Heart right ventricle (tissue), 16 donors: ENCODE results near the gene SLC22A13. TPM values are rescaled to one million over a fixed set of nuclear protein-coding genes. Genes with fewer than 3 reads are reported as not detected.
"Not testable (repeated sequence)": the region's sequence is repeated elsewhere in the genome, so short reads cannot be mapped to it uniquely, and the experiment has no call there.

Source experiments
- ATAC-seq, 8 donors: fragments of 200-7000 bp; cut with Tn5 transposase; one replicate each; pipeline ENCODE4 v1.9.1; 2020; ENCODE audit warnings: mild to moderate bottlenecking in 8 of 8, moderate library complexity in 8 of 8, moderate number of reproducible peaks in 1 of 8
- DNase-seq, 2 donors: peaks; one replicate each; pipeline ENCODE4 v3.0.0-alpha.2; 2020
- H3K27ac ChIP-seq, 10 donors: fragments of 200-600 bp; sonication (generic) in 2 of 10; one replicate each; pipeline versions ENCODE4 v1.5.0 to v1.8.0; 2020 to 2022; ENCODE audit warnings: mild to moderate bottlenecking in 3 of 10
- H3K27me3 ChIP-seq, 7 donors: fragments of 200-600 bp; one replicate each; pipeline ENCODE4 v1.8.0; 2021 to 2022; ENCODE audit warnings: mild to moderate bottlenecking in 2 of 7
- H3K36me3 ChIP-seq, 9 donors: fragments of 200-600 bp; sonication (generic) in 1 of 9; one replicate each; pipeline versions ENCODE4 v1.5.0 to v1.8.0; 2020 to 2022; ENCODE audit warnings: mild to moderate bottlenecking in 2 of 9
- H3K4me1 ChIP-seq, 9 donors: fragments of 200-600 bp; sonication (generic) in 1 of 9; one replicate each; pipeline versions ENCODE4 v1.5.0 to v1.8.0; 2020 to 2022; ENCODE audit warnings: mild to moderate bottlenecking in 4 of 9
- H3K4me3 ChIP-seq, 10 donors: fragments of 200-600 bp; sonication (generic) in 2 of 10; one replicate each; pipeline versions ENCODE4 v1.5.0 to v1.8.0; 2020 to 2022; ENCODE audit warnings: mild to moderate bottlenecking in 7 of 10, moderate library complexity in 2 of 10
- H3K9me3 ChIP-seq, 11 donors: fragments of 200-600 bp in 10 of 11; sonication (generic) in 2 of 11; one replicate each; pipeline versions ENCODE4 v1.5.0 to v1.8.0; 2013 to 2022; ENCODE audit warnings: mild to moderate bottlenecking in 2 of 11, control low read depth in 1 of 11, moderate library complexity in 1 of 11
- WGBS, 2 donors: extraction: QIAGEN DNeasy Blood & Tissue Kit; methylation state at CpG; one replicate each; pipeline ENCODE4 v1.1.7; 2013; ENCODE audit warnings: inconsistent platforms in 1 of 2; 5-methylcytosine and 5-hydroxymethylcytosine counted together
- intact Hi-C, 10 donors: fragments of 100-400 bp; cut with DNase I; formaldehyde crosslinking; loops; one replicate each; pipeline versions ENCODE4 v1.11.1 to v1.14.2; 2022
- polyA plus RNA-seq, 2 donors: library from polyadenylated mRNA; stranded (reverse); fragments of 200-250 nt; gene quantifications; one replicate each; pipeline ENCODE4 v1.2.3, GENCODE V29; 2013
- total RNA-seq, 10 donors: library from RNA; stranded (reverse); fragmentation: NEBNext Ultra II Directional in 3 of 10; extraction: Animal tissue kit (Norgen Biotek cat#: 25700) in 3 of 10; gene quantifications; one replicate each; pipeline versions ENCODE4 v1.2.1 to v1.2.4, GENCODE V29; 2021 to 2023
- TF ChIP-seq, protein P1 (sequence below), 9 donors: fragments of 200-600 bp; sonication (generic) in 2 of 9; IDR thresholded peaks; one replicate each; pipeline versions ENCODE4 v1.5.0 to v1.8.0; 2021 to 2022; ENCODE audit warnings: antibody characterized with exemption in 9 of 9, mild to moderate bottlenecking in 5 of 9, moderate library complexity in 1 of 9
- donor health status: Arrhythmogenic right ventricular cardiomyopathy.
- donor health status: ischemic (EF 13 %, LVEDD 7.1; RV severe dilation, severe dysfunction).
- donor health status: healthy with polysubstance abuse.
- donor health status: DM: no; HTN: yes; CAD: no.
- donor health status: DM: no; HTN: no; CAD: no.
- donor health status: ischemic (EF 25% LVEDD 6.9; RV normal size, moderate dysfunction).
- donor health status: ischemic (EF 25% LVEDD 5.7; RV mildly dilated, moderate dysfunction).
- donor health status: healthy.
- donor health status: DM: yes; HTN: yes; CAD: no.
- donor health status: Ischemic cardiomyopathy.
- donor health status: ischemic (EF 35%, LVEDD 5.7; RV mildly dilated, moderate dysfunction).
- donor health status: nonischemic (EF 11% LVEDD 7.7; RV severe dilation, severe dysfunction).
- donor health status: DM: yes; HTN: yes; CAD: no.
- donor health status: PGD.
- donor health status: ischemic (EF 29% LVEDD 5.4; RV normal size, mild dysfunction).
- donor health status: nonischemic (EF 23%, LVEDD 6.1; RV moderate dilation, normal function).

SLC22A13 gene
- total and polyA plus RNA-seq, 12 donors, result 0.03 to 0.49 (median 0.25) TPM; not detected in 4

DNA sequence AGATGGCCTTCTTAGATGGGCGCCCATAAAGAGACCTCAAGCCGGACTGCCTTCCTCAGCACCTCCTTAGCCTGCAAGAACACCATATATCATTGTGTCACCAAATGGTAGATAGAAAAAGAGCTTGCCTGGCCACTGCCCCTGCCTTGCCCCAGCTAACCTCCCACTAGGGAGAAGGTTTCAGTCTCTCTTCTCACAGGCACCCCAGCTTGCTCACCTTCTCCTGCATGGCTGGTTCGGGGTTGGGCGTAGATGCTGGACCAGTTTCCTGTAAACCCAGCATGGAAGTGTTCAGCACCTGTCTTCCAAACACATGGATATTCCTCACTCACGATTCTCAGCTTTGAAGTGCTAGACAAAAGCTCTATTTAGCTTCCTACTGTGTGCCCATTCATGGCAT lies 13.2 kb downstream of the SLC22A13 start:
- no peaks in the 10 kb centered on the region for H3K4me1 ChIP-seq
- no peak overlapping the region for H3K4me3 ChIP-seq
- TF ChIP-seq, protein P1, sequence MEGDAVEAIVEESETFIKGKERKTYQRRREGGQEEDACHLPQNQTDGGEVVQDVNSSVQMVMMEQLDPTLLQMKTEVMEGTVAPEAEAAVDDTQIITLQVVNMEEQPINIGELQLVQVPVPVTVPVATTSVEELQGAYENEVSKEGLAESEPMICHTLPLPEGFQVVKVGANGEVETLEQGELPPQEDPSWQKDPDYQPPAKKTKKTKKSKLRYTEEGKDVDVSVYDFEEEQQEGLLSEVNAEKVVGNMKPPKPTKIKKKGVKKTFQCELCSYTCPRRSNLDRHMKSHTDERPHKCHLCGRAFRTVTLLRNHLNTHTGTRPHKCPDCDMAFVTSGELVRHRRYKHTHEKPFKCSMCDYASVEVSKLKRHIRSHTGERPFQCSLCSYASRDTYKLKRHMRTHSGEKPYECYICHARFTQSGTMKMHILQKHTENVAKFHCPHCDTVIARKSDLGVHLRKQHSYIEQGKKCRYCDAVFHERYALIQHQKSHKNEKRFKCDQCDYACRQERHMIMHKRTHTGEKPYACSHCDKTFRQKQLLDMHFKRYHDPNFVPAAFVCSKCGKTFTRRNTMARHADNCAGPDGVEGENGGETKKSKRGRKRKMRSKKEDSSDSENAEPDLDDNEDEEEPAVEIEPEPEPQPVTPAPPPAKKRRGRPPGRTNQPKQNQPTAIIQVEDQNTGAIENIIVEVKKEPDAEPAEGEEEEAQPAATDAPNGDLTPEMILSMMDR (IDR thresholded peaks at IDR 0.05), result no peak
- no peaks in the 10 kb centered on the region for H3K27me3 ChIP-seq
- H3K36me3 ChIP-seq, result peaks cover 0 to 3% (median 0%) of the 10 kb centered on the region in 9 donors
- no peak overlapping the region for H3K27ac ChIP-seq
- H3K9me3 ChIP-seq, result no peaks in the 10 kb centered on the region
- DNase-seq (no peak), ATAC-seq (no peak)
- intact Hi-C loops, result no loop called here
- 88 to 93% methylated on average over 5 of the region's 5 CpGs for WGBS, 2 donors

DNA sequence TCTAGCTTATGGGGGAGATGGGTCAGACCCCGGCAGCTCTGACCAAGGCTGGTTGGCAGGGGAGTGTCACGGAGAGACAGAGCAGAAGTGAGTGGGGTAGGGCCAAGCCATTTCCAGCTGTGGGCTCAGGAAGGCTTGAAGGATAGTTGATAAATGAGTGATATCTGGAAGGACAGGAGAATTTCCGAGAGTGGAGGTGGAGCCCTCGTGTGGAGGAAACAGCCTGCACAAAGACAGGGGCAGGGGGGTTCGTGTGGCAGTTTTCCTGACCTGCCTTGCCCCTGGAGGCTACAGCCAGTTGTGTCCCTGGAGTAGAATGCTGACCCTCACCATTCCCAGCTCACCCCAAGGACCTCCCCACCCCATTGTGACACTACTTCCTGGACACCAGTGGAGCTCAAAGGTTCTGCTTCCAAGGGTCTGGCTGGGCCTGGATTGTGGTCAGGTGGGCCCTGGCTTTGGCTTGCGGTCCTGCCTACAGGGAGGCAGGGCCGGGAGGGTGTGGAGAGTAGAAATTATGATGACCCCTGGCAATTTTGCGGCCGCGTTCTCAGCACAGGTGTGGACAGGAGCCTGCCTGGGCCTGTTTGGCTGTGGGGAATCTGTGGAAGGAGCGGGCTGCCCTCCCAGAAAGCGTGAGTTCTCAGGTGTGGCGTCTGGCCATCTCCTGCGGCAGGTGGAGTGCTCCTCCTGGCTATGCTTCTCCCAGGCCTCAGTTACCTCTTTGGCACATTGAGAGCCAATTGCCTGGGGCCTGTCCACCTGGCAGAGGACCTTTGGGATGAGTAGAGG lies 16.5 kb downstream of the SLC22A13 start, which contains the start of gene SLC22A14:
SLC22A14 (plus strand) TSS at position 400 of the 792 bp plus-strand sequence. CDS start 23,733 bp downstream, outside the sequence.
- intact Hi-C loops, result loop anchor here in 1 of 10 donors (5.0 kb wide), 1 partner anchor 390 kb away; no protein-coding TSS in a partner anchor
- WGBS, 2 donors, result 90 to 91% methylated on average over 14 of the region's 14 CpGs

DNA sequence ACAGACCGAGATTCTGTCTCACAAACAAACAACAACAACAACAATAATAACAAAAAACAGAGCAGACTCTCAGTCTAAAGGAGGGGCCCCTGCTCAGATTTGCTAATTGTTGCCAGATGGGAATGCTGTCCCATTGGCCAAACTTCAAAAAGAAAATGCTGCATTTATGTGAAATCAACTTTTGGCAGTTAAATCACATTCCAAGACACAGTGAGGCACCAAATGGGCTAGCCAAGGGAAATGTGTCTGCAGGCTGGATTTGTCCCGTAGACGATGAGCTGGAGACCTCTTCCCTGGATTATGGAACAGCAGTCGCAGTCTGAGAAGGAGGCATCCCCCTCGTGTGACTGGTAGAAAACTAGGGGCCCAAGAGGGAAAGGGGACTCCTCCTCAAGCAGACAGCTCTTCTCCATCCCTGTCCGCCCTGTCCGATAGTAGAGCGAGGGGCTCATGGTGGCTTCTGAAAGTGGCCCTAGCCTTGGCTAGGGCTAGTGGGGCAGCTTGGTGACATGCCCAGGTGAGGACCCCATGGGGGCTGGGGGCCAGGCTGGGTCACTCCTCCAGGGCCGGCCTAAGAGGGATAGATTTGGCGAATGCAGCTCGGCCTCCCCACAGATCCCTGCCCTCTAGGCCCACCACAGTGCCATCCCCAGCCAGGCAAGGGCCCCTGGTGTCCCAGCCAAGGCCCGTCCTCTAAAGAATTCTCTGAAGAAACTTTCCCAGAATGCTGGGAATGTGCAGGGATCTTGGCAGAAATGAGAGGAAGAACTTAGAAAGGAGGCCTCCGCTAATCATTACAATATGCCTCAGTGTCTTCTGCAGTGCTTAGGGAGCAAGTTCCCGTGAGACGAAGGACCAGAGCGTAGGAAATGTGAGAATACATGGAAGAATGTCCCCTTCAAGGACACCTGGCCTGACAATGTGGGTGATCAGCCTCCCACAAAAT lies 18.5 kb downstream of the SLC22A13 start:
- TF ChIP-seq, protein P1 (IDR thresholded peaks at IDR 0.05), result no peak

More for the DNA sequence above, 16.5 kb downstream of the SLC22A13 start, which contains the start of gene SLC22A14:
- TF ChIP-seq, protein P1 (IDR thresholded peaks at IDR 0.05), result no peak
- Histone ChIP-seq H3K4me3 (no peak within 1 kb of the TSS), H3K27me3 (no peaks in the 10 kb centered on the region), H3K4me1 (no peaks in the 10 kb centered on the region), H3K9me3 (no peaks in the 10 kb centered on the region), H3K27ac (no peak within 1 kb of the TSS), H3K36me3 (no peaks in the 10 kb centered on the region)
- no peak for DNase-seq
- ATAC-seq, result no peak

DNA sequence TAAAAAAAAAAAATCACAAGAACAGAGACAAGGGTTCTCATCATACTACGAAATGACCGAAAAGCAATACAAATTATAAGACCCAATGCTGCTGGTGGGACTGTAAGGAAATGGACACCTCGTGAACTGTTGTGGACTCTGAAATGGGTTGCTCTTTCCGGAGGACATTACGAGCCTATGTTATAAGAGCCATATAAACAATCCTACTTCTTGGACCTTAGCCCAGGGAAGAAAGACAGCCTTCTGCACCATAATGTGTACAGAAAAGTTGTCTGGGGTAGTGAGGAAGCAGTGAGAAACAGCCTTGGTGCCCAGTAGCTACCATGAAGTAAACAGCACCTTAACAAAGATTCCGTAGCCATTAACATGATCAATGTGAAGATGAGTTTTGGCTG lies 19.1 kb downstream of the SLC22A13 start:
- 94% methylated on average over 6 of the region's 6 CpGs for WGBS, 2 donors
- intact Hi-C loops, result loop anchor here in 1 of 10 donors (5.0 kb wide), 1 partner anchor 388 kb away; no protein-coding TSS in a partner anchor
- Histone ChIP-seq H3K27ac (no peak overlapping the region), H3K4me3 (no peak overlapping the region), H3K9me3 (no peaks in the 10 kb centered on the region), H3K27me3 (no peaks in the 10 kb centered on the region), H3K4me1 (no peaks in the 10 kb centered on the region), H3K36me3 (no peaks in the 10 kb centered on the region)
- no peak for DNase-seq
- TF ChIP-seq, protein P1 (IDR thresholded peaks at IDR 0.05), result no peak
- no peak for ATAC-seq

More for the DNA sequence above, 18.5 kb downstream of the SLC22A13 start:
- H3K27ac ChIP-seq, result no peak overlapping the region
- DNase-seq (no peak), ATAC-seq (peak in 1 of 8 donors; percentile 22)
- H3K36me3 ChIP-seq, result no peaks in the 10 kb centered on the region
- 87 to 91% methylated on average over 16 of the region's 16 CpGs for WGBS, 2 donors
- intact Hi-C loops, result loop anchor here in 1 of 10 donors (5.0 kb wide), 1 partner anchor 388 kb away; no protein-coding TSS in a partner anchor
- H3K27me3 ChIP-seq, result no peaks in the 10 kb centered on the region
- H3K4me1 ChIP-seq, result no peaks in the 10 kb centered on the region
- H3K4me3 ChIP-seq, result no peak overlapping the region
- no peaks in the 10 kb centered on the region for H3K9me3 ChIP-seq

DNA sequence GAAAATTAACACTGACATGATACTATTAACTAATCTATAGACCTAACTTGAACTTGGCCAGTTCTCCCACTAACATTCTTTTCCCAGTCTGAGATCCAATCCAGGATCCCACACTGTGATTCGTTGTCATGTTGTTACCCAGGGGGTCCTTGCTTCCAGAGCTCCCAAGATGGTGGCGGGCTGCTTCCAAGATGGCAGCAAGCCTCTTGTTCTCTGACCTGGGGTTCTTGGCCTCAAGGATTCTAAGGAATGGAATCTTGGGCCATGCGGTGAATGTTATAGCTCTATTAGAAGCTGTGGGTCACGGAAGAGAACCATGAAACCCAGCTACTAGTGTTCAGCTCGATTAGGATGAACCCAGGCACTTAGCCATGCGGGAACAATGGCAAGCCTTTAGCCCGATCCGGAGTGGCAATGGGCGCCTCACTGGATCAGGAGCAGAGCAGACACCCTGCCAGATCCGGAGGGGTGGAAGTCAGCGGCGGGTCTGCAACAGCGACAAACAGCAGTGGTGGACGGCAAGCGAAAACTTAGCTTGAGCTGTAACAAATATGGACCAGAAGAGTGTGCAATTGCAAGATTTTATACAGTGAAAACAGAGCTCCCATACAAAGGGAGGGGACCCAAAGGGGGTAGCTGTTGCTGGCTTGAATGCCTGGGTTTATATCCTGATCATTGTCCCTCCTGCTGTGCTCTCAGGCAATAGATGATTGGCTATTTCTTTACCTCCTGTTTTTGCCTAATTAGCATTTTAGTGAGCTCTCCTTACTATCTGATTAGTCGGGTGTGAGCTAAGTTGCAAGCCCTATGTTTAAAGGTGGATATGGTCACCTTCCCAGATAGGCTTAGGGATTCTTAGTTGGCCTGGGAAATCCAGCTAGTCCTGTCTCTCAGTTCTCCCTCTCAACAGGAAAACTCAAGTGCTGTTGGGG lies 23.9 kb downstream of the SLC22A13 start:
- ATAC-seq, H3K9me3 ChIP-seq, H3K27me3 ChIP-seq, H3K4me3 ChIP-seq, DNase-seq, H3K36me3 ChIP-seq, H3K27ac ChIP-seq, intact Hi-C loops, H3K4me1 ChIP-seq: not testable (repeated sequence)
- WGBS, 2 donors, result 93 to 94% methylated on average over 16 of the region's 16 CpGs

DNA sequence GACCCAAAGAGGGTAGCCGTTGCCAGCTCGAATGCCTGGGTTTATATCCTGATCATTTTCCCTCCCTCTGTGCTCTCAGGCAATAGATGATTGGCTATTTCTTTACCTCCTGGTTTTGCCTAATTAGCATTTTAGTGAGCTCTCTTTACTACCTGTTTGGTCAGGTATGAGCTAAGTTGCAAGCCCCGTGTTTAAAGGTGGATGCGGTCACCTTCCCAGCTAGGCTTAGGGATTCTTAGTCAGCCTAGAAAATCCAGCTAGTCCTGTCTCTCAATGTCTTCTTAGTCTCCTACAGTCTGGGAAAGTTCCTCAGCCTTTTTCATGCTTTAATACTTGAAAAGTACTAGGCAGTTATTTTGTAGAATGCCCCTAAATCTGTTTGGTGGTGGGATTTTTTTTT lies 31.4 kb downstream of the SLC22A13 start:
- H3K27me3 ChIP-seq, H3K4me3 ChIP-seq, H3K36me3 ChIP-seq, H3K4me1 ChIP-seq, H3K9me3 ChIP-seq, intact Hi-C loops, H3K27ac ChIP-seq, DNase-seq, ATAC-seq: not testable (repeated sequence)
- WGBS, 2 donors, result 86% methylated on average over 4 of the region's 4 CpGs
